GM19023 (cell line): ENCODE data around the gene RAPH1.
"Not testable (repeated sequence)": the region's sequence is repeated elsewhere in the genome, so short reads cannot be mapped to it uniquely, and the experiment has no call there.

ENCODE experiments used
- ATAC-seq: cut with Tn5 transposase; IDR thresholded peaks from one replicate; pipeline ENCODE4 v1.9.1; 2021; ENCODE audit warnings: mild to moderate bottlenecking, moderate library complexity; ENCODE audit not compliant: unreplicated experiment

Gene RAPH1

GRCh38 chr2:203438528-203438927 is 96.6 kb downstream of the RAPH1 start:
- no peak for ATAC-seq

- no peak for ATAC-seq
These were observed 97.6 kb downstream of the RAPH1 start for GRCh38 chr2:203437511-203437910.

GRCh38 chr2:203436496-203436895 is 98.6 kb downstream of the RAPH1 start:
- no peak for ATAC-seq

- no peak for ATAC-seq
These were observed 102.3 kb downstream of the RAPH1 start for GRCh38 chr2:203432811-203433210.

- ATAC-seq: no peak
These were observed 103.5 kb downstream of the RAPH1 start for GRCh38 chr2:203431391-203432185.

GRCh38 chr2:203429643-203430042 is 105.5 kb downstream of the RAPH1 start:
- not testable (repeated sequence) for ATAC-seq

GRCh38 chr2:203427061-203427460 is 108.0 kb downstream of the RAPH1 start:
- no peak for ATAC-seq

GRCh38 chr2:203418271-203418670 is 116.8 kb downstream of the RAPH1 start:
- ATAC-seq: no peak

GRCh38 chr2:203413796-203414195 is 121.3 kb downstream of the RAPH1 start:
- ATAC-seq: no peak

- no peak for ATAC-seq
These were observed 122.4 kb downstream of the RAPH1 start for GRCh38 chr2:203412546-203413331.

- no peak for ATAC-seq
These were observed 127.6 kb downstream of the RAPH1 start for GRCh38 chr2:203407496-203407895.

- no peak for ATAC-seq
These were observed 130.1 kb downstream of the RAPH1 start for GRCh38 chr2:203404996-203405395.

GRCh38 chr2:203400805-203401585 is 134.1 kb downstream of the RAPH1 start:
- no peak for ATAC-seq

- no peak for ATAC-seq
These were observed 136.1 kb downstream of the RAPH1 start for GRCh38 chr2:203399031-203399430.

GRCh38 chr2:203396667-203397066 is 138.4 kb downstream of the RAPH1 start:
- no peak for ATAC-seq

- no peak for ATAC-seq
These were observed 139.2 kb downstream of the RAPH1 start for GRCh38 chr2:203395858-203396257.

- no peak for ATAC-seq
These were observed 140.4 kb downstream of the RAPH1 start for GRCh38 chr2:203394519-203395227.

GRCh38 chr2:203388153-203388552 is 146.9 kb downstream of the RAPH1 start:
- not testable (repeated sequence) for ATAC-seq

GRCh38 chr2:203383038-203383437 is 152.1 kb downstream of the RAPH1 start:
- ATAC-seq: no peak

GRCh38 chr2:203379156-203379555 is 155.9 kb downstream of the RAPH1 start:
- no peak for ATAC-seq

GRCh38 chr2:203376173-203376572 is 158.9 kb downstream of the RAPH1 start:
- ATAC-seq: no peak
